Mammary epithelial cell (primary cell): ENCODE data around the gene SH3BP1.

Experiments used
- EZH2 ChIP-seq: IDR thresholded peaks from 2 replicates; pipeline ENCODE4 v1.6.1; 2012; ENCODE audit warnings: low read length, inconsistent platforms, borderline replicate concordance
- TF ChIP-seq, protein P1 (sequence below), 2 donors: IDR thresholded peaks in 1 of 2; conservative IDR thresholded peaks in 1 of 2; 2 replicates each; pipeline ENCODE4 v1.5.1; 2011 to 2012; ENCODE audit warnings: inconsistent platforms in 2 of 2, low read length in 2 of 2, mild to moderate bottlenecking in 2 of 2, control low read depth in 1 of 2, low read depth in 1 of 2; ENCODE audit not compliant: insufficient read depth in 1 of 2; ENCODE audit errors: extremely low read depth in 1 of 2

DNA sequence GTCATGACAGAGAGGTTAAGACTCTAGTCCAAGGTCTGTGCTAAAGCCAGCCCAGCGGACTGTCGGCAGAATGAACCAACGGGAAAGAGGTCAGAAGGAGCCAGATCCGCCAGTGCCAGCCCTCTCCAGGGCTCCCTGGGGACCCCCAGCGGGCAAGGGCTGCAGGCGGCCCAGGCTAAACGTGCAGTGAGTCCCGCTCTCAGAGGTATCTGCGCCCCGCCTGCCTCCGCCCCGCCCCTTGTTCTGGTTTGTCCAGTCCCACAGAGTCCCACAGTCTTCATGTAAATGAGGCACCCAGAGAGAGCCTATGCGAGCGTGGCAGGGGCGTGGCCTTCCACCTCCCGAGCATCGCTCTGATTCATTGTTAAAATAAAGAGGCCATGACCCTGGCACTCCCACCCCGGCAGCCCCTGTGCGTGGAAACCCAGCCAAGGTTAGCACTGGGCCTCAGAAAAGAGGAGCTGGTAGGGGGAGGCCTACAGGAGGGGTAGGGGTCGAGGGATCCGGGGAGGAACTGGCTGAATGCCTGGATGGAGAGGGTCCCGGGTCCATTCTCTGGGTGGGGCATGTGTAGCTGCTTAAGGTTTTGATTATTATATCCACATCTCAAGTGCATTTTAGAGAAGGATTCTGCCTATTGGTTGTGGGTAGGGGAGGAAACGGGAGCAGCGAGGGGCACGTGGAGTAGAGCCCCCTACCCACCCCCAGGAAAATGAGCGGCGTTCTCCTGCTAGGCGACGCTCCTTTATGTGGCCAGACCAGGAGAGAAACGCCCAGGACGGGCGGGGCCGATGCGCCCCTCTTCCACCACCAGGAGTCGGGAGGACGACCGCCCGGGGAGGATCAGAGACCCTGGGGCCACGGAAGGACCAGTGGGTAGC is 57.4 kb downstream of the SH3BP1 start, which contains the start of gene TRIOBP:
- TF ChIP-seq, protein P1, sequence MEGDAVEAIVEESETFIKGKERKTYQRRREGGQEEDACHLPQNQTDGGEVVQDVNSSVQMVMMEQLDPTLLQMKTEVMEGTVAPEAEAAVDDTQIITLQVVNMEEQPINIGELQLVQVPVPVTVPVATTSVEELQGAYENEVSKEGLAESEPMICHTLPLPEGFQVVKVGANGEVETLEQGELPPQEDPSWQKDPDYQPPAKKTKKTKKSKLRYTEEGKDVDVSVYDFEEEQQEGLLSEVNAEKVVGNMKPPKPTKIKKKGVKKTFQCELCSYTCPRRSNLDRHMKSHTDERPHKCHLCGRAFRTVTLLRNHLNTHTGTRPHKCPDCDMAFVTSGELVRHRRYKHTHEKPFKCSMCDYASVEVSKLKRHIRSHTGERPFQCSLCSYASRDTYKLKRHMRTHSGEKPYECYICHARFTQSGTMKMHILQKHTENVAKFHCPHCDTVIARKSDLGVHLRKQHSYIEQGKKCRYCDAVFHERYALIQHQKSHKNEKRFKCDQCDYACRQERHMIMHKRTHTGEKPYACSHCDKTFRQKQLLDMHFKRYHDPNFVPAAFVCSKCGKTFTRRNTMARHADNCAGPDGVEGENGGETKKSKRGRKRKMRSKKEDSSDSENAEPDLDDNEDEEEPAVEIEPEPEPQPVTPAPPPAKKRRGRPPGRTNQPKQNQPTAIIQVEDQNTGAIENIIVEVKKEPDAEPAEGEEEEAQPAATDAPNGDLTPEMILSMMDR (conservative IDR thresholded peaks at IDR 0.05 in 1 of 2, IDR thresholded peaks at IDR 0.05 in 1 of 2; ENCODE audit: extremely low read depth in 1 of 2, insufficient read depth in 1 of 2, low read depth in 1 of 2, low read length in 2 of 2): peak in 1 of 2 donors; percentile 46
- TF ChIP-seq EZH2: no peak
